ENCODE measurements around the gene KCNJ1. TPM values are rescaled to one million over a fixed set of nuclear protein-coding genes. Genes with fewer than 3 reads are reported as not detected.

The KCNJ1 gene
- total RNA-seq, 1 donor from 2014 or later: not detected

DNA sequence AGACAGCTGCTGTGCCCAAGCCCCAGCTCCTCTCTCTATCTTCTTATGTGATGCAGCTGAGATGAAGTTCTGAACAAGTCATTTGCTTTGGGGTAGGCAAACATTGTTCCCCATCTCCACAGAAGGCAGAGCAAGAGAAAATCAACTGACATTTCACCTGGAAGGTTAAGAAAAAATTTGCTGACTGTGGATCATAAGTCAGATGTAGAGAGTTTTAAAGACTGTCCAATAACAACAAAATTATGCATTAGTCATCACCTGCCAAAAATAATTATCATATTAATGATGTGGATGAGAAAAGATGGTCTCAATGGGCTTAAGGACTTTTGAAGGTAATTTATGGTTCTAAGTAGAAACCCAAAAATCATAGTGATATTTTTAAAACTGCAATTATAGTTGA, 59.2 kb downstream of the KCNJ1 start:
- DNase-seq: no peak
- ATAC-seq (ENCODE audit: poor library complexity): no peak
- intact Hi-C loops (cut with DNase I): no loop called here

DNA sequence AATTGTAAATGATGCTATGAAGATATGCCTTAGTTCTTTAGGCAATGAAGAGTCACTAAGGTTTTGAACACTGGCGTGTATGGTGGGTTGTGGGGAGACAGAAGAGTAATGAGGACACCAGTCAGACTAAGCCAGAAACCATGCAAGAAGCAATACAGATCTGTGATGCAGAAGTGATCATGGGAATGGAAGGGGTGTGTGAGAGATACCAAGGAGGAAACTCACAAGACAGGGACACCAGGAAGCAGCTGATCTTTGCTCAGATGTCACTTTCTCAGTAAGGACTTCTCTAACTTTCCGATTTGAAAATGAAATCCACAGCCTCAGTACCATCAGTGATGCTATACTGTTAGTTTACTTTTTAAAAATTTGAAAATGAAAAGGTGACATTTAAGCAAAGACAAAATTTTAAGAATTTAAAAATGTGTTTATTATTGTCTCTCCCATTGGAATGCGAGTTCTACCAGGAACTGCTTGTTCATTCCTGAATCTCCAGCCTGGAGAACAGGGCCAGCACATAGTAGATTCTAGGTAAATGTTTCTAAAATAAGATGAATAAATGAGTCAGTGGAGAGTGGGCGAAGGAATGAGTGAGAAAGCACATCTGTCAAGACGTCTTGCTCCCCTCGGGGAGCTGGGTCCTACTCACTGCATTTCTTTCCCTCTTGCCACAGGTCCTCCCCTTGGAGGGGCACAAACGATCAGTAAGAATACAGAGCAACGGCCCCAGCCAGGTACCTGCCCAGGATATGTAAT, 60.4 kb downstream of the KCNJ1 start:
- intact Hi-C loops (cut with DNase I): no loop called here
- DNase-seq (no peak), ATAC-seq (ENCODE audit: poor library complexity) (no peak)

DNA sequence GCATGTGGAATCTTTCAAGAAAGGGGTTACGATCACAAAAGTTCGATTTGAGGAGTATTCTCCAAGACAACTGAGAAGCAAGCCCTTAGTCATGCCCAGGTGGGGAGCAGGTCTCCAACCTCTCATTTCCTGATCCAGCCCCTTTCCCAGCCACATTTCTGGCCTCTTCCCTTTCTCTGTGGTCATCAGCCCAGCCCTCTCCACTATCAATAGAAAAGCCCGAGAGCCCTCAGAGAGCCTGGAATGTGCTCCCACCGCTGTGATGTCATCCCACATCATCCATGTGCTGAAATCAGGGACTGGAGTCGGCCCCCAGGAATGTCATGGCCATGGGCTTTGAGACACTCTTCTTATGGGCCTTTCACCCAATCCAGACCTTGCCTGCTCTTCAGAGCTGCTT, 62.6 kb downstream of the KCNJ1 start:
- intact Hi-C loops (cut with DNase I): no loop called here
- DNase-seq (no peak), ATAC-seq (ENCODE audit: poor library complexity) (no peak)

DNA sequence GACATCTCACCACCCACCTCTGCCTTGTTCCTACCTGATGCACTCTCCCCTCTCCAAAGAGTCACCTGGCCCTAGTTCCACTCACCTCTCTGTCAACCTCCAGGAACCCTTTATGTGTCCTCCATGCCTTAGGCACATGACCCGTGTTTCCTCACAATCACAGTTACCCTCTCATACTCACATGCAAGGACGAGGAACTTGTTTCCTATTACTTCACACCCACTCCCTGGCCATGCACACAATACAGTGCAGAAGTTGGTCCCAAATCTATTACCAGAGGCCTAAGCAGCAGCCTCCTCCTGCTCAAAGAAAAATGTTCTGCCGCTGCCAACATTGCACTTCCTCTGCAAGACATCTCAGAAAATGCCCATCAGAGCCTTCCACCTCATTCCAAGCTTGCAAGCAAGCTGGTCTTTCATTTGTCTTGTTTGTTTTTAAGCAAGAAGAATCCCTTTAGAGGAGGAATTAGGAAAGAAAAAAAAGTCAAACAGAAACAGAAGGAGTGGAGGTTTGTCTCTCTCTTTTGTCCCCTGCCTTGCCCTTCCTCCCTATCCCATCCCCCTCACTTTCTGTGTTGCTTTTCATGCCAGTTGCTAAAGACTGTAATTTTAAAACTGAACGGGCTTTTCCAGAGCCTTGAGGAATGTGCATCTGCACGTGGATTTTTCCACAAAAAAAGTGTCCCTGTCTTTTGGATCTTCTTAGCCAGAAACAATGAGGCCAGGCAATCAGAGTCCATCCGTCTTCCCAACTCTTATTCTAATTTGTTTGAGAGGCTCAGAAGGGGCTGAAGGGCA, 63.4 kb downstream of the KCNJ1 start:
- no peak for ATAC-seq (ENCODE audit: poor library complexity)
- intact Hi-C loops (cut with DNase I): no loop called here
- DNase-seq: no peak

DNA sequence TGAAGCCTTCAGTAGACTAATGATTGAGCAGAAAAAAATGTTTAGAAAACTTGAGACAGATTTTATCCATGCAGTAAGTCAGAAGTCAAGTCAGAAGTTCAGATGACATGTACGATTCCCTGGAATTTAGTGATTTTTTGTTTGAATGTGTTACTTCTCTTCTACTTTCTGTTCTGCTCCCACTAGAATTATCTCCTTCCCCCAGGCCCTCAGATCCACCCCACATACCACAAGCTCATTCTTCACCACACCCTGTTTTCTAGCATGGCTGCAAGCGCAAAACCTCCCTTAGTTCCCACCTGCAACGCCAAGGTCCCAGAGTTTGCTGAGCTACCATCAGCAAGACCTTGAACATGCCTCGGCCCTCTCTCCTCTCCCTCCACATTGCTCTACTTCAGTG, 64.1 kb downstream of the KCNJ1 start:
- intact Hi-C loops (cut with DNase I): no loop called here
- no peak for ATAC-seq (ENCODE audit: poor library complexity)
- no peak for DNase-seq

DNA sequence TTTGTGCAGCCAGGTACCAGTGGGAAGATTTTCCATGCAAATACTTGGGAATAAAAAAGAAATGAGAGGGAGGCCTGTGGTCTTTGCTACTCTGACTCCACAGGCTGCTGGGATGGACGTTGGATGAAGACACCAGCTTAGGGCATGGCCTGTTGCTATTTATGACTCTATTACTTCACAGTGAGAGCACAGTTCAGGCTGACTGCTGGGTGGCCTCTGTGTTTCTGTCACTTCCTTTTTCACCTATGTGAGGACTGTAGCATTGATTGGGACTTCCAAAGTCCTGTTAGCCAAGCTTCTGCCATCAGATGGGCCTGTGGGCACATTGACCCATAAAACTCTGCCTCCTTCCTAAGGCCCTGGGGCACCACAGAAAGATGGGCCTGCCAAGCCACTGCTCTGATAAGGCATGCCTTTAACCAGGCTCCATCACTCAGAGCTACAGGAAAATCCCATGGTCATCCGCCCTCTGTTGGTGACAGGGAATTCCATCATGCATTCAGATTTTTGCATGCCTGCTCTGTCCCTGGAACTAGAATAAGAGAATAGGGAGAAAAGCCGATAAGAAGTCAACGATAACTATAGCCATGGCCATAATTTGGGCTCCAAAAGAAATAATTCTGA, 64.6 kb downstream of the KCNJ1 start:
- intact Hi-C loops (cut with DNase I): no loop called here
- no peak for DNase-seq

DNA sequence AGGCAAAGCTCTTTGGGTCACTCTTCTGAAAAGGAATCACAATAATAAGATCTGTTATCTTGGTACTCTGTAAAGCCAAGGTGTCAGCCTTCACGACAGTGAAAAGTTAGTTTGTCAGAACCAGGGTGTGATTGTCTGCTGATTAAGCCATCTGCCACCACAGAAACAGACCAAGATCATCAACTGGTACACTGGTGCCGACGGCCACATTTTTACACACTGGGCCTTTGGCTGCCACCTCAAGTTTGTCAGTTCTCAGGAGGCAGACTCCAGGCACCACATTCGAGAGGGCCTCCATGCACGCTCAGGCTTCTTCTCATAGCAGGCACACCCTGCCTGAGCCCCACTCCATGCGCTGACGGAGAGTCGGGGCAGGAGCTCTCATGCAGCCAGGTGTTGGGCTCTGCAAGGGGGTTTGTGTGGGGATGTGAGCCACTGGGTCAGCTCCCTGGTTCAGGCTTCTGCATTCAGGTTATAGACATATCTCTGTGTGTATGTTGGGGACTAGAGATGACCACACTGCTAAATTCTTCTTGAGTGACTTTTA, 66.2 kb downstream of the KCNJ1 start:
- ATAC-seq (ENCODE audit: poor library complexity): no peak
- intact Hi-C loops (cut with DNase I): no loop called here

More for the DNA sequence above, 64.6 kb downstream of the KCNJ1 start:
- peak; percentile 59 for ATAC-seq (ENCODE audit: poor library complexity)

DNA sequence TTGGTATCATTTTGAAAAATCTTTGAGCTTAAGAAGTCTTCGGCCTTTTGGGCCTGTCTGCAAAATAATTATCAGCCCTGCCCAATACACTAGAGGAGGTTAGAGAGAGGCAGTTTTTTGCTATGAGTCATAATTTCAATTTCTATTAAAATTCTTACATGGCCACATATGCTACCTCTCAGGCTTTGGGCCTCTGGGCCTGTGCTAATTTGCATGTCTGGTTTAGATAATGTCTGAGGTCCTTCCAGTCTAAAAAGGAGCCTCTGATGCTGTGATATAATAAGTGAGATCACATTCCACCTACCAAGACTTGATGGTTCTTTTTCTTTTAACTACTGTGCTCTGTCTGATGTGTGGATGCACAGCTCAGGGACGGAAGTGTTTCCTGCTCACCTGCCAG, 70.8 kb downstream of the KCNJ1 start:
- DNase-seq (no peak), ATAC-seq (ENCODE audit: poor library complexity) (no peak)
- intact Hi-C loops (cut with DNase I): no loop called here

More for the DNA sequence above, 66.2 kb downstream of the KCNJ1 start:
- no peak for DNase-seq

DNA sequence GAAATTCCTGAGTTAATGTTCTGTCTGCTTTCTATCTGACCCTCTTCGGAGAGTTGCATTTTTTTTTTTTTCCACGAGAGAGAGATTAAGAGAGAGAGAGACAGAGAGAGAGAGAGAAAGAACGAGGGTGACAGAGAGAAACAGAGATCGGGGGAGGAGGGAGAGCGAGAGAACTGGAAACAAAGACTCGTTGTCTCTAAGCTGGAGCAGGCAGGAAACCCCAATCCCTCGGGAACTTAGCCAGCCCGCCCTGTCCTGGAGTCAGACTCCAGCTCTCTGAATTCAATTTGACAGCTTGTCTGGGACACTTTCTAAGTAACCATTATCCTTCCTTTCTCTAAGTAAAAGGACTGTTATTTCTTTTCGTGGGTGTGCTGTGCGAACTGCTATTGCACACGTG, 76.9 kb downstream of the KCNJ1 start:
- intact Hi-C loops (cut with DNase I): no loop called here
- DNase-seq: peak; percentile 86
- peak; percentile 97 for ATAC-seq (ENCODE audit: poor library complexity)

DNA sequence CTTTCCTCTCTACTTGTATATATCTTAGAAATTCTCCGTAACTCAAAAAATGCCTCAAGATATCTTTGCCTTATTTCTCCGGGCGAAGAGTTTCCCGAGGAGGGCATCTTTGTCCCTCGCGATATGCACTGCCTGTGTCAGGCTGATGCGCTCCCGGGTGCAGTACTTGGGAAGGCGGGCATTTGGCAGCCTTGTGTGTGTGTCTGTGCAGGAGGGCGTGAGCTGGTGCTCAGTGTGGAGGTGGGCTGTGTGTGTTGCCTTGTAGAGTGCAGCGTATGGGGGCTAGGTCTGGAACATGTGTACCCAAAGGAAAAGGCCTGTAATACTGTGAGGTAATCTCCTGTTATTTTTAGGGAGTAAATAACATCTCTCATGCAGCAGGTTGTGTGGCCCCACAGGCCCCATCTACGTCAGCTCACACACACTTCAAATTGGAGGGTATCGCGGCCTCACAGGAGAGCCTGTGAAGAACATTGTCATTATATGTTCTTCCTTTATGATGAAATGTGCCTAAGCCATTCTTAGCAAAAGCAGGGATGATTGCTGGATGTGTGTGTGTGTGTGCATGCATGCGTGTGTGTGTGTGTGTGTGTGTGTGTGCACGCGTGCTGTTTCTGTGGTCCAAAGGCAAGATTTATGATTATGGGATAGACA, 77.5 kb downstream of the KCNJ1 start:
- intact Hi-C loops (cut with DNase I): loop anchor here (5.0 kb wide), 1 partner anchor 38 kb away; no protein-coding TSS in a partner anchor
- ATAC-seq (ENCODE audit: poor library complexity) (peak; percentile 43), DNase-seq (no peak)

Other genes with a start within 250 kb of the KCNJ1 start
- 14.0 TPM for gene FLI1, start 173.2 kb downstream of the KCNJ1 start, total RNA-seq
- 4.4 TPM for gene KCNJ5, start 24.1 kb upstream of the KCNJ1 start, total RNA-seq
- not detected for gene TP53AIP1, start 75.6 kb upstream of the KCNJ1 start, total RNA-seq

Data from Right ventricle myocardium superior (tissue), 1 donor.